ENCODE measurements around the gene NLGN1.

NLGN1 gene

DNA sequence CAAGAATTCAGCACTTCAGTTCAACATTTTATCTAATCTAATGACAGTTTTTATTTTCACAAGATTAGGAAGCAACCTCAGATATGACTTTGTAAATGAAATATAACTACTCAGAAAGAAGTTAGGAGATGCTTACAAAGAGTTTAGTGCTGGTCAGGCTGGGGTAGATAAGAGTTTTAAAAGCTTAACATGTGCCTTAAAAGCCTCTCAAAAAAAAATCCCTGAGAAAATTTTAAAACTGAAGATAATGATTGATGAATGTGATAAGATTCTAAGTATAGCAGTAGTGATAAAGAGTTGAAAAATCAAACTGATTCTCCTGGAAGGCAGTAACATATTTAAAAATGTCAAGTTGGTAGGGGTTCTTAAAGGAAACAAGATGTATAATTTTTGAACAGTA, 478.2 kb downstream of the NLGN1 start:
- TF ChIP-seq SIN3A (IDR thresholded peaks at IDR 0.05; ENCODE audit: borderline replicate concordance, insufficient read depth, low read length) (no peak), POLR2AphosphoS5 (IDR thresholded peaks at IDR 0.05; ENCODE audit: low read depth, low read length) (no peak), TAF1 (IDR thresholded peaks at IDR 0.05; ENCODE audit: borderline replicate concordance, insufficient read depth, low read length) (no peak), FOXP2 (optimal IDR thresholded peaks at IDR 0.05; ENCODE audit: borderline replicate concordance, extremely low read depth, extremely low read length, insufficient read depth) (no peak)
- TF ChIP-seq, protein P1, sequence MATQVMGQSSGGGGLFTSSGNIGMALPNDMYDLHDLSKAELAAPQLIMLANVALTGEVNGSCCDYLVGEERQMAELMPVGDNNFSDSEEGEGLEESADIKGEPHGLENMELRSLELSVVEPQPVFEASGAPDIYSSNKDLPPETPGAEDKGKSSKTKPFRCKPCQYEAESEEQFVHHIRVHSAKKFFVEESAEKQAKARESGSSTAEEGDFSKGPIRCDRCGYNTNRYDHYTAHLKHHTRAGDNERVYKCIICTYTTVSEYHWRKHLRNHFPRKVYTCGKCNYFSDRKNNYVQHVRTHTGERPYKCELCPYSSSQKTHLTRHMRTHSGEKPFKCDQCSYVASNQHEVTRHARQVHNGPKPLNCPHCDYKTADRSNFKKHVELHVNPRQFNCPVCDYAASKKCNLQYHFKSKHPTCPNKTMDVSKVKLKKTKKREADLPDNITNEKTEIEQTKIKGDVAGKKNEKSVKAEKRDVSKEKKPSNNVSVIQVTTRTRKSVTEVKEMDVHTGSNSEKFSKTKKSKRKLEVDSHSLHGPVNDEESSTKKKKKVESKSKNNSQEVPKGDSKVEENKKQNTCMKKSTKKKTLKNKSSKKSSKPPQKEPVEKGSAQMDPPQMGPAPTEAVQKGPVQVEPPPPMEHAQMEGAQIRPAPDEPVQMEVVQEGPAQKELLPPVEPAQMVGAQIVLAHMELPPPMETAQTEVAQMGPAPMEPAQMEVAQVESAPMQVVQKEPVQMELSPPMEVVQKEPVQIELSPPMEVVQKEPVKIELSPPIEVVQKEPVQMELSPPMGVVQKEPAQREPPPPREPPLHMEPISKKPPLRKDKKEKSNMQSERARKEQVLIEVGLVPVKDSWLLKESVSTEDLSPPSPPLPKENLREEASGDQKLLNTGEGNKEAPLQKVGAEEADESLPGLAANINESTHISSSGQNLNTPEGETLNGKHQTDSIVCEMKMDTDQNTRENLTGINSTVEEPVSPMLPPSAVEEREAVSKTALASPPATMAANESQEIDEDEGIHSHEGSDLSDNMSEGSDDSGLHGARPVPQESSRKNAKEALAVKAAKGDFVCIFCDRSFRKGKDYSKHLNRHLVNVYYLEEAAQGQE (IDR thresholded peaks at IDR 0.05; ENCODE audit: insufficient read depth in 1 of 2, low read depth in 2 of 2, low read length in 2 of 2) = no peak

DNA sequence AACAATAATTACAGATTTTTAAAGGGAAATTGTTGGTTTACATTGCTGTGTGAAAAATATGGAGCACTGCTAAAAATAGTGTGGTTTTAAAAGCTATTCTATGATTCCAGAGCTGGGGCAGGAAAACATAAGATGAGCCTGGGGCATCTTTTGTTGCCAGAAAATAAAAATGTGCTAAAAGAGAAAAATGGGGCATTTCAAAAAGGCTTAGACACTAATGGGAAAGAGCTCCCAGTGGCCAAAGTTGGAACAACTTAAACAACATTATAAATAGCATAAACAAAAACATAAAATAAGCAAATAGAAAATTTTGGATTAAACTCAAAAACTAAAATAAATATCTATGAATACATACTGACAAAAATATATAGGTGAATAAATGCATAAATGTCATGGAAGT, 478.9 kb downstream of the NLGN1 start:
- no peak for TF ChIP-seq POLR2AphosphoS5 (IDR thresholded peaks at IDR 0.05; ENCODE audit: low read depth, low read length)
- TF ChIP-seq TAF1 (IDR thresholded peaks at IDR 0.05; ENCODE audit: borderline replicate concordance, insufficient read depth, low read length) = no peak
- TF ChIP-seq SIN3A (IDR thresholded peaks at IDR 0.05; ENCODE audit: borderline replicate concordance, insufficient read depth, low read length) = no peak
- TF ChIP-seq FOXP2 (optimal IDR thresholded peaks at IDR 0.05; ENCODE audit: borderline replicate concordance, extremely low read depth, extremely low read length, insufficient read depth) = no peak

DNA sequence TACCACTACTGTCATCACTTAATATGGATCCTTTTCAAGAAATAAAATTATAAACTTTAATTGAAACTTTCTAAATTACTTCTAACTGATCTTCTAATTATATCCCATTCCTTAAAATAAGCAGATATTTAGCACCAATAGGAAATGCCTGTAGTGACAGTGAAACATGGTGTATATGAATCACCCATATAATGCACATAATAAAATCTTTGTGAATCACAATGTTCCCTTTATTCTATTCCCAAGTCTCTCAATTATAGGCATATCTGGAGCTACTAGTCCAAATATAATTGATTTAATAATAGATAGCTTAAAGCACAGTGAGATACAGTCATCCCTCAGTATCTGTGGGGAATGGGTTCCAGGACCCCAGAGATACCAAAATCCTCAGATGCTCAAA, 490.3 kb downstream of the NLGN1 start:
- no peak for TF ChIP-seq POLR2AphosphoS5 (IDR thresholded peaks at IDR 0.05; ENCODE audit: low read depth, low read length)
- TF ChIP-seq SIN3A (IDR thresholded peaks at IDR 0.05; ENCODE audit: borderline replicate concordance, insufficient read depth, low read length) = no peak
- no peak for TF ChIP-seq FOXP2 (optimal IDR thresholded peaks at IDR 0.05; ENCODE audit: borderline replicate concordance, extremely low read depth, extremely low read length, insufficient read depth)

DNA sequence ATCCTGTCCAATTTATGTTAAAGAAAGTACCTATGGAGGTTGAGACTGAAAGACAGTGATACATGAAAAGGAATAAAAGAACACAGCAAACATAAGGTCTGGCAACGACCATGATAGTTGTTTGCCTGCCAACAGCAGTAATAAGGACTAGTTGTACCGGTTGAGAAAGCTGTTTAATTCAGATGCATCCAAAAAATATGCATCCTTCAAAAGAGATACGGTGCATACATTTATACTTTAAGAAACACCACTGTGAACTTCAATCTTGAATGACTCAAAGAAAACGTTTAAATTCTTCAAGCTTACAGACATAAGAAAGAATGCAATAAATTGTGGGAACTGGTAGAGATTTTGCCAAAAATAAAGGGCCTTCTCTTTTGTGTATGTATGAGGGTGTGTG, 492.1 kb downstream of the NLGN1 start:
- TF ChIP-seq POLR2AphosphoS5 (IDR thresholded peaks at IDR 0.05; ENCODE audit: low read depth, low read length) (no peak), FOXP2 (optimal IDR thresholded peaks at IDR 0.05; ENCODE audit: borderline replicate concordance, extremely low read depth, extremely low read length, insufficient read depth) (no peak), TAF1 (IDR thresholded peaks at IDR 0.05; ENCODE audit: borderline replicate concordance, insufficient read depth, low read length) (no peak), SIN3A (IDR thresholded peaks at IDR 0.05; ENCODE audit: borderline replicate concordance, insufficient read depth, low read length) (no peak)
- TF ChIP-seq, protein P1 (IDR thresholded peaks at IDR 0.05; ENCODE audit: insufficient read depth in 1 of 2, low read depth in 2 of 2, low read length in 2 of 2) = no peak

DNA sequence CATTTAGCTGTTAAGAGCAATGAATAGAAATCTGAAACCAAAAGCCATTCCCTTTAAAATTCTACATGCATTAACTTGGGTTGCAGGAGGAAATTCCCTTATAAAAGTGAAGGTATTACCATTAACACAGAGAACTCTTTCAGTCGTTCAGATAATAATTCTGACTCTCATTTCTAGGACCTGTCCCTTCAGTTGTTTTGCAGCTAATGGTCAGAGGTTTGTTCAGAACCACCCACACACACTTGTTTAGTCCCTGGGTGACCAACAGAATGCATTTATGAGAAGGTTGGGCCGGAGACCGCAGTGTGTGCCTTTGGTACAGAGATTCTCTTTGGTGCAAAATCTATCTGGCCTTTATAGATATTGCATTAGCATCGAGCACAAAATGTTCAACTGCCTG, 492.5 kb downstream of the NLGN1 start:
- TF ChIP-seq POLR2AphosphoS5 (IDR thresholded peaks at IDR 0.05; ENCODE audit: low read depth, low read length) (no peak), FOXP2 (optimal IDR thresholded peaks at IDR 0.05; ENCODE audit: borderline replicate concordance, extremely low read depth, extremely low read length, insufficient read depth) (no peak), TAF1 (IDR thresholded peaks at IDR 0.05; ENCODE audit: borderline replicate concordance, insufficient read depth, low read length) (no peak)
- TF ChIP-seq, protein P1 (IDR thresholded peaks at IDR 0.05; ENCODE audit: insufficient read depth in 1 of 2, low read depth in 2 of 2, low read length in 2 of 2) = no peak

DNA sequence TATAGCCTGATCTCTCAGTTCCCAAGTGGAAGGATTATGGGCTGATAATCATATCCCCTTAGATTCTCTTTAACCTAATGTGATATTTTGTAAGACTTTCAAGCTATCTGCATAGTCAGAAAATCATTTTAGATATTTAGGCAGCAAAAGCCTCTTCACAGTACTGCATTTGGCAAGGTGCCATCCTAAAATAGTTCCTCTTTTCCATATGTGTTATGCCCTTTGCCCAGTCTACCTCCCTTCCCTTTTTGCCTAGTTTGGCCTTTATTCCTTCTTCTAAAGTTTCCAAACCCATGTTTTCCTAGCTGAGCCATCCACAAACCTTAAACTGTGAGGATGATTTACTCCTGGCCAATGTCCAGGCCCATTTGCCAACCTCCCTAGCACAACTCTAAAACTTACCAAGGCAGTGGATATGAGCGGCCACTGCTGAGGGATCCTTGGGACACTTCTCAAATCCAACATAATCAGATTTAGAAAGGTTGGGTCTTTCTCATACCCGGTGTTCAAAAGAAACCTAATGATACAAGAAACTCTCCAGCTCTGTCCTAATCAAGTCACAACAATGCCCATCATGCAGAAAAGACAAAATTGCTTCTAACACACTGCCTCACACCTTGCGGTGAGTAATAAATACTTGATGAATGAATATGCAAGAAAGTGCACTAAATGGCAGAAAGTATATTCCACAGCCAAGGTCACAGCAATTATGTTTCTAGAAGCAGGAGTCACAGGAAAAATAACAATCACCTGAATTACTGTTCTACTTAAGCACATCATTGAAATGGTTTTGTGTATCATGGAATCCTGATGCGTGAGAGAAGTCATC, 493.9 kb downstream of the NLGN1 start:
- TF ChIP-seq FOXP2 (optimal IDR thresholded peaks at IDR 0.05; ENCODE audit: borderline replicate concordance, extremely low read depth, extremely low read length, insufficient read depth) (no peak), TAF1 (IDR thresholded peaks at IDR 0.05; ENCODE audit: borderline replicate concordance, insufficient read depth, low read length) (no peak)
